Measurements from ENCODE around the gene CTSO.
"Not testable (repeated sequence)": the region's sequence is repeated elsewhere in the genome, so short reads cannot be mapped to it uniquely, and the experiment has no call there.

The CTSO gene

GRCh38 chr4:155904331-155904730, 49.3 kb downstream of the CTSO start:
- DNase-seq: no peak

GRCh38 chr4:155903453-155903852, 50.2 kb downstream of the CTSO start, which contains the start of gene TDO2:
TDO2 (plus strand) TSS chr4:155903696; CDS start chr4:155903759, 63 bp downstream.
- no peak for DNase-seq

GRCh38 chr4:155901013-155901412, 52.7 kb downstream of the CTSO start:
- no peak for DNase-seq

GRCh38 chr4:155900381-155900780, 53.3 kb downstream of the CTSO start:
- DNase-seq: no peak

- no peak for DNase-seq
Observed at GRCh38 chr4:155899891-155900290, 53.8 kb downstream of the CTSO start.

GRCh38 chr4:155898371-155898770, 55.3 kb downstream of the CTSO start:
- not testable (repeated sequence) for DNase-seq

- no peak for DNase-seq
Observed at GRCh38 chr4:155891058-155891457, 62.6 kb downstream of the CTSO start.

GRCh38 chr4:155889946-155890345, 63.7 kb downstream of the CTSO start:
- DNase-seq: no peak

- no peak for DNase-seq
Observed at GRCh38 chr4:155889031-155889793, 64.5 kb downstream of the CTSO start.

- DNase-seq: no peak
Observed at GRCh38 chr4:155887847-155888570, 65.7 kb downstream of the CTSO start.

GRCh38 chr4:155887045-155887444, 66.6 kb downstream of the CTSO start:
- DNase-seq: no peak

GRCh38 chr4:155885666-155886065, 68.0 kb downstream of the CTSO start:
- DNase-seq: no peak

- DNase-seq: no peak
Observed at GRCh38 chr4:155883895-155884294, 69.8 kb downstream of the CTSO start.

GRCh38 chr4:155881555-155881954, 72.1 kb downstream of the CTSO start:
- DNase-seq: no peak

GRCh38 chr4:155879767-155880166, 73.9 kb downstream of the CTSO start:
- no peak for DNase-seq

- no peak for DNase-seq
Observed at GRCh38 chr4:155878611-155879010, 75.1 kb downstream of the CTSO start.

- no peak for DNase-seq
Observed at GRCh38 chr4:155877971-155878370, 75.7 kb downstream of the CTSO start.

- no peak for DNase-seq
Observed at GRCh38 chr4:155875878-155876277, 77.8 kb downstream of the CTSO start.
